RWPE2 (cell line): ENCODE measurements around the gene CDK17.

Experiments used
- ATAC-seq: fragments of 200-7000 bp; cut with Tn5 transposase; 3 replicates; pipeline ENCODE4 v1.9.1; 2021; ENCODE audit warnings: low read depth
- DNase-seq: peaks from one replicate; pipeline ENCODE4 v3.0.0-alpha.2; 2020; ENCODE audit warnings: low spot score
- H3K27ac ChIP-seq: fragments of 450-650 bp; 2 replicates; pipeline ENCODE4 v1.5.1; 2017; ENCODE audit warnings: mild to moderate bottlenecking; ENCODE audit not compliant: poor library complexity, severe bottlenecking
- H3K27me3 ChIP-seq: fragments of 250-450 bp; sonication (Bioruptor Pico); 2 replicates; pipeline ENCODE4 v1.5.1; 2021; ENCODE audit warnings: mild to moderate bottlenecking, moderate library complexity; ENCODE audit not compliant: insufficient read depth, poor library complexity, severe bottlenecking
- H3K36me3 ChIP-seq: fragments of 250-450 bp; sonication (Bioruptor Pico); 2 replicates; pipeline ENCODE4 v1.5.1; 2020; ENCODE audit warnings: low read depth, mild to moderate bottlenecking, moderate library complexity
- H3K4me1 ChIP-seq: fragments of 250-450 bp; sonication (Bioruptor Pico); 2 replicates; pipeline ENCODE4 v1.5.1; 2021; ENCODE audit warnings: mild to moderate bottlenecking, moderate library complexity; ENCODE audit not compliant: insufficient read depth, poor library complexity, severe bottlenecking
- H3K4me3 ChIP-seq: fragments of 250-450 bp; sonication (Bioruptor Pico); 2 replicates; pipeline ENCODE4 v1.5.1; 2021; ENCODE audit warnings: mild to moderate bottlenecking, moderate library complexity; ENCODE audit not compliant: severe bottlenecking
- H3K9me3 ChIP-seq: fragments of 250-450 bp; sonication (Bioruptor Pico); 2 replicates; pipeline ENCODE4 v1.5.1; 2021; ENCODE audit warnings: mild to moderate bottlenecking, moderate library complexity; ENCODE audit not compliant: severe bottlenecking
- CTCF ChIP-seq: fragments of 450-650 bp; IDR thresholded peaks from one replicate; pipeline ENCODE4 v1.5.1; 2017; ENCODE audit warnings: mild to moderate bottlenecking, moderate library complexity; ENCODE audit not compliant: poor library complexity, severe bottlenecking

CDK17 gene

GRCh38 chr12:96274331-96274730 lies 125.9 kb downstream of the CDK17 start:
- no peak for TF ChIP-seq CTCF
- no peaks in the 10 kb centered on the region for H3K27me3 ChIP-seq
- no peaks in the 10 kb centered on the region for H3K9me3 ChIP-seq
- DNase-seq (no peak), ATAC-seq (0 out of 3 replicates have a peak, but pooled peaks have one; percentile 20)
- peaks cover 97% of the 10 kb centered on the region for H3K36me3 ChIP-seq
- no peak overlapping the region for H3K27ac ChIP-seq
- H3K4me1 ChIP-seq: no peaks in the 10 kb centered on the region
- H3K4me3 ChIP-seq: no peak overlapping the region

- Histone ChIP-seq H3K4me1 (no peaks in the 10 kb centered on the region), H3K27me3 (no peaks in the 10 kb centered on the region), H3K9me3 (no peaks in the 10 kb centered on the region), H3K27ac (no peak overlapping the region), H3K4me3 (no peak overlapping the region), H3K36me3 (peaks cover 98% of the 10 kb centered on the region)
- DNase-seq (no peak), ATAC-seq (no peak)
- no peak for TF ChIP-seq CTCF
Observed at GRCh38 chr12:96271469-96272199, 128.6 kb downstream of the CDK17 start.

GRCh38 chr12:96266238-96266637 lies 134.0 kb downstream of the CDK17 start:
- Histone ChIP-seq H3K27me3 (no peaks in the 10 kb centered on the region), H3K9me3 (no peaks in the 10 kb centered on the region), H3K27ac (peak overlapping the region; percentile 5), H3K36me3 (peaks cover 100% of the 10 kb centered on the region), H3K4me1 (no peaks in the 10 kb centered on the region), H3K4me3 (no peak overlapping the region)
- TF ChIP-seq CTCF: no peak
- no peak for DNase-seq
- no peak for ATAC-seq

- Histone ChIP-seq H3K27me3 (no peaks in the 10 kb centered on the region), H3K27ac (peak overlapping the region; percentile 5), H3K4me1 (no peaks in the 10 kb centered on the region), H3K36me3 (peaks cover 100% of the 10 kb centered on the region), H3K9me3 (no peaks in the 10 kb centered on the region), H3K4me3 (no peak overlapping the region)
- DNase-seq (no peak), ATAC-seq (no peak)
- TF ChIP-seq CTCF: no peak
Observed at GRCh38 chr12:96265836-96266235, 134.4 kb downstream of the CDK17 start.

- no peak for ATAC-seq
- Histone ChIP-seq H3K27ac (peak overlapping the region; percentile 5), H3K36me3 (peaks cover 100% of the 10 kb centered on the region), H3K4me1 (no peaks in the 10 kb centered on the region), H3K4me3 (no peak overlapping the region), H3K27me3 (no peaks in the 10 kb centered on the region), H3K9me3 (no peaks in the 10 kb centered on the region)
- TF ChIP-seq CTCF: no peak
- no peak for DNase-seq
Observed at GRCh38 chr12:96265400-96265799, 134.8 kb downstream of the CDK17 start.
